DOHH2 (cell line): Measurements from ENCODE around the gene HSPB8.
"Not testable (repeated sequence)": the region's sequence is repeated elsewhere in the genome, so short reads cannot be mapped to it uniquely, and the experiment has no call there.

Source experiments
- CTCF ChIP-seq: fragments of 200-600 bp; sonication (generic); IDR thresholded peaks from one replicate; pipeline ENCODE4 v1.5.1; 2014; ENCODE audit warnings: antibody characterized with exemption, mild to moderate bottlenecking, low read depth, low read length; ENCODE audit not compliant: poor library complexity, severe bottlenecking
- EZH2phosphoT487 ChIP-seq: fragments of 200-600 bp; sonication (generic); IDR thresholded peaks from 2 replicates; pipeline ENCODE4 v1.6.1; 2017; ENCODE audit warnings: borderline replicate concordance, mild to moderate bottlenecking, antibody characterized with exemption, low read length, moderate library complexity, mixed read lengths

- not testable (repeated sequence) for TF ChIP-seq CTCF, EZH2phosphoT487
Measured at GRCh38 chr12:119218875-119219274, 40.1 kb downstream of the HSPB8 start.
